ENCODE measurements around the gene TUB.

The TUB gene

DNA sequence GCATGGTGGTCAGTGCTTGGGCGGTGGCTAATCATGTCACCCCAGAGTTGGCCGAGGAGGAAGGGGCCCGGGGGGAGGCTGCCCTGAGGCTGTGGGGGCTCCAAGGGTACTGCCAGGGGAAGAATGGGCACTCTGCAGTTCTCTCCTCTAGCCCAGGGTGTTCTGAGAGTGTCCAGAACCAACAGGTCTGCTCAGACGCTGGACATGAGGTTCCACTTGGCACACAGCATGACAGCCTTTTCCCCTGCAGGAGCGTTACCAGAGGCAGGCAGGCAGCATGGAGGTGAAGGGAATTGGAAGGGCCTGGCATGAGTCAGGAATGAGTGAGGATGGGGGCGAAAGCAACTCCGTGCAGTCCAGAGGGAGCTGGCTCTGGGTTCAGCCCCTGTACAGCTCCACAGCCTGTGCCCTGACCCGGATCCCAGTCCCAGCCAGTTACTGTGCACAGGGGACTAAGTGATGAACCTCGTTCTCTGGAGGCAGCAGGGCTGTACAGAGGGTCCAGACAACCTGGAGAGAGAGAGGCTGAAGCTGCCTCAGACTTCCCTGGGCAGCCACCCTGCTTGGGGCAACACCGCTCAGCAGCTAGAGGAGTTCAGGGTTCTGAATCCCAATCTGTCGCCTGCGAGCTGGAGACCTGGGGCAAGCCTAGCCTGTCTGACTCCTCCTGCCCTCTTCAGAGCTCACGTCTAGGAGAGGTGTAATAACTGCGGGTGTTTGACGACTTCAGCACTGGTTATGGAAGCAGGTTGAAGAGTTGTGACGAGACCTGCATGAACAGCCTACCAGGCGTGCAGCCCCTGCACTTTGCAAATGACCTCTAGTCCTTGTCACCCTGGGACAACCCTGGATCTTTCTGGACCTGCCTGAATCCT lies 14.7 kb upstream of the TUB start:
- Histone ChIP-seq H3K79me2 (no peaks in the 10 kb centered on the region), H3K4me2 (ENCODE audit: low read length) (no peak overlapping the region), H3K27me3 (ENCODE audit: control insufficient read depth, insufficient read depth, low read length) (no peaks in the 10 kb centered on the region), H3K9ac (no peak overlapping the region), H3K9me3 (ENCODE audit: control insufficient read depth, low read length) (no peaks in the 10 kb centered on the region), H3K4me1 (peaks cover 52% of the 10 kb centered on the region), H3K27ac (peak overlapping the region; percentile 95), H2AFZ (peak overlapping the region; percentile 33), H3K36me3 (ENCODE audit: control insufficient read depth, insufficient read depth, low read length) (no peaks in the 10 kb centered on the region), H3K4me3 (ENCODE audit: low read depth, low read length) (no peak overlapping the region)
- TF ChIP-seq CTCF (IDR thresholded peaks at IDR 0.05), result no peak

GRCh38 chr11:8066911-8067455 lies 14.0 kb upstream of the TUB start:
- H3K27ac ChIP-seq, result peak overlapping the region; percentile 95
- no peaks in the 10 kb centered on the region for H3K27me3 ChIP-seq (ENCODE audit: control insufficient read depth, insufficient read depth, low read length)
- no peak overlapping the region for H3K9ac ChIP-seq
- H3K4me1 ChIP-seq, result peaks cover 47% of the 10 kb centered on the region
- no peak overlapping the region for H3K4me3 ChIP-seq (ENCODE audit: low read depth, low read length)
- no peaks in the 10 kb centered on the region for H3K9me3 ChIP-seq (ENCODE audit: control insufficient read depth, low read length)
- no peaks in the 10 kb centered on the region for H3K36me3 ChIP-seq (ENCODE audit: control insufficient read depth, insufficient read depth, low read length)
- no peak for TF ChIP-seq CTCF (IDR thresholded peaks at IDR 0.05)
- peak overlapping the region; percentile 33 for H2AFZ ChIP-seq
- H3K79me2 ChIP-seq, result no peaks in the 10 kb centered on the region
- H3K4me2 ChIP-seq (ENCODE audit: low read length), result no peak overlapping the region

- Histone ChIP-seq H2AFZ (no peak overlapping the region), H3K9ac (no peak overlapping the region), H3K4me1 (peaks cover 47% of the 10 kb centered on the region), H3K79me2 (no peaks in the 10 kb centered on the region), H3K27me3 (ENCODE audit: control insufficient read depth, insufficient read depth, low read length) (no peaks in the 10 kb centered on the region), H3K36me3 (ENCODE audit: control insufficient read depth, insufficient read depth, low read length) (no peaks in the 10 kb centered on the region), H3K27ac (peak overlapping the region; percentile 95), H3K4me3 (ENCODE audit: low read depth, low read length) (no peak overlapping the region), H3K9me3 (ENCODE audit: control insufficient read depth, low read length) (no peaks in the 10 kb centered on the region), H3K4me2 (ENCODE audit: low read length) (no peak overlapping the region)
- TF ChIP-seq CTCF (IDR thresholded peaks at IDR 0.05), result no peak
These were observed 13.5 kb upstream of the TUB start for GRCh38 chr11:8067567-8067928.

DNA sequence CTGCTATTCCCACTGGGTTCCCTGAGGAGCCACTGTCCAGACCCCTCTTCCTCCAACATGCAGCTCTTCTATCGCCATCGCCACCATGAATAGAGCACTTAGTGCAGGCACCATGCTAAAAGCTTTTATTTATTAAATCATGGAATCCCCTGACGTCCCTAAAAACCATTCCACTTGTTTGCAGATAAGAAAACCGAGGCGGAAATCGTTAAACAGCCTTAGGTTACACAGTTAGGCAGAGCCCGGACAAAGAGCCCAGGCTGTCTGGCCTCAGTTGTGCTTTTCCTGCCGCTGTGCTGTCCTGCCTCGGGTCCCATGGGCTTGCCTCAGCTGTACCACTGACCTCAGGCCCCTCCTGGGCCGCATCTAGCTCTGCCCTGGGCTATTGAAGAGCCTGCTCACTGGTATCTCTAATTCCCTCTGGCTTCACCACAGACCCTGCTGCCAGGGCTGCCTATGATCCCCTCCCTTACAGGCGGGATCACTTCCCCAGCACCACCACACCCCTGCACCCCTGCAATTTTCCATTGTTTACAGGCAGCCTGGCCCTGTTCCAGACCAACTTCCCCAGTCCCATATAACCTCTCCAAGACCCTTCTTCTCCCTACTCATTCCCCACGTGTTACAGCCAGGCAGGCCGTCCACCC lies 13.0 kb upstream of the TUB start:
- H2AFZ ChIP-seq, result peak overlapping the region; percentile 33
- no peak overlapping the region for H3K9ac ChIP-seq
- H3K36me3 ChIP-seq (ENCODE audit: control insufficient read depth, insufficient read depth, low read length), result no peaks in the 10 kb centered on the region
- TF ChIP-seq CTCF (IDR thresholded peaks at IDR 0.05), result no peak
- H3K4me2 ChIP-seq (ENCODE audit: low read length), result peak overlapping the region; percentile 34
- H3K4me3 ChIP-seq (ENCODE audit: low read depth, low read length), result peak overlapping the region; percentile 36
- H3K27ac ChIP-seq, result peak overlapping the region; percentile 95
- peaks cover 42% of the 10 kb centered on the region for H3K4me1 ChIP-seq
- no peaks in the 10 kb centered on the region for H3K9me3 ChIP-seq (ENCODE audit: control insufficient read depth, low read length)
- H3K79me2 ChIP-seq, result no peaks in the 10 kb centered on the region
- H3K27me3 ChIP-seq (ENCODE audit: control insufficient read depth, insufficient read depth, low read length), result no peaks in the 10 kb centered on the region

All from parathyroid adenoma (tissue), 2 donors.